HG02571 (cell line): ENCODE data around the gene RNF145.
"Not testable (repeated sequence)": the region's sequence is repeated elsewhere in the genome, so short reads cannot be mapped to it uniquely, and the experiment has no call there.

ENCODE experiments used
- ATAC-seq: cut with Tn5 transposase; IDR thresholded peaks from one replicate; pipeline ENCODE4 v1.9.1; 2021; ENCODE audit warnings: mild to moderate bottlenecking, moderate library complexity; ENCODE audit not compliant: unreplicated experiment

RNF145 gene

DNA sequence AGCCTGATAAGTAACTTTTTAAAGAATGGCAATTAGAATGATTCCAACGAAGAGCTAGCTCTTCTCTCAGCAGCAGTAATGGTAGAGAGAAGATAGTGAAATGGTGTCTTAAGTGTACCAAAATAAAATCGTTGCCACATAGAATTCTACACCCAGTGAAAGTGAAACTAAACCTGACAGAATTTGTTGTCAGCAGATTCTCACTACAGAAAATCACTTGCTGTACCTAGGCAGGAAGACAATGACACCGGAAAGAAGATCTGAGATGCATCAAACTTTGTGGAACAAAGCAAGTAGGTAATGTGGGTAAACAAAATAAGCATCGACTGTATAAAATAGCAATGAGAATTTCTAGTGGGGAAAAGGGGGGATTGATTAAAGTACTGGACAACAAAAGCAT, 88.9 kb downstream of the RNF145 start:
- no peak for ATAC-seq

DNA sequence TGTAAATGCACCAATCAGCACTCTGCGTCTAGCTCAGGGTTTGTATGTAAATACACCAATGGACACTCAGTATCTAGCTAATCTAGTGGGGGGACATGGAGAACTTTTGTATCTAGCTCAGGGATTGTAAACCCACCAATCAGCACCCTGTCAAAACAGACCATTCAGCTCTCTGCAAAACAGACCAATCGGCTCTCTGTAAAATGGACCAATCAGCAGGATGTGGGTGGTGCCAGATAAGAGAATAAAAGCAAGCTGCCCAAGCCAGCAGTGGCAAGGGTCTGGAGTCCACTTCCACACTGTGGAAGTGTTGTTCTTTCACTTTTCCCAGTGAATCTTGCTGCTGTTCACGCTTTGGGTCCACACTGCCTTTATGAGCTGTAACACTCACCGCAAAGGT, 89.5 kb downstream of the RNF145 start:
- ATAC-seq, result not testable (repeated sequence)

DNA sequence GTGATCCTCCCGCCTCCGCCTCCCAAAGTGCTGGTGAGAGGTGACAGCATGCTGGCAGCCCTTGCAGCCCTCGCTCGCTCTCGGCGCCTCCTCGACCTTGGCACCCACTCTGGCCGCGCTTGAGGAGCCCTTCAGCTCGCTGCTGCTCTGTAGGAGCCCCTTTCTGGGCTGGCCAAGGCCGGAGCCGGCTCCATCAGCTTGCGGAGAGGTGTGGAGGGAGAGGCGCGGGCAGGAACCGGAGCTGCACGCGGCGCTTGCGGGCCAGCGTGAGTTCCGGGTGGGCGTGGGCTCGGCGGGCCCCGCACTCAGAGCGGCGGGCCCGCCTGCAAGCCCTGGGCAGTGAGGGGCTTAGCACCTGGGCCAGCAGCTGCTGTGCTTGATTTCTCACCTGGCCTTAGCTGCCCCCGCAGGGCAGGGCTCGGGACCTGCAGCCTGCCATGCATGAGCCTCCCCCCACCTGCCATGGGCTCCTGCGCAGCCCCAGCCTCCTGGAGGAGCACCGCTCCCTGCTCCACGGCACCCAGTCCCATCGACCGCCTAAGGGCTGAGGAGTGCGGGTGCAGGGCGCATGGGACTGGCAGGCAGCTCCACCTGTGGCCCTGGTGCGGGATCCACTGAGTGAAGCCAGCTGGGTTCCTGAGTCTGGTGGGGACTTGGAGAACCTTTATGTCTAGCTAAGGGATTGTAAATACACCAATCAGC, 90.2 kb downstream of the RNF145 start:
- not testable (repeated sequence) for ATAC-seq

DNA sequence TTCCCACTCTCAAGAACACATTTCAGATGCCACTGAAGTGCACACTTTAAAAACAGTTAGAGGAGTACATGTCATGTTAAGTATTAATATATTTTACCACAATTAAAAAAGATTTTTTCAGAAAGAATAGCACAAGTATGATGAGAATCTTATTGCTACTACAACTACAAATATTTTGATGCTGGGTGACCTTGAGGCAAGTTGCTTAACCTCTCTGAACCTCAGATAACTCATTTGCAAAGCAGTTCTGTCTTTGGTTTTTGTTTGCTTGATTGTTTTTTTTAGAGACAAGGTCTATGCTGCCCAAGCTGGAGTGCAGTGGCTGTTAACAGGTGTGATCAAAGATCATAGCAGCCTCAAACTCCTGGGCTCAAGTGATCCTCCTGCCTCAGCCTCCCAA, 95.9 kb downstream of the RNF145 start:
- no peak for ATAC-seq

DNA sequence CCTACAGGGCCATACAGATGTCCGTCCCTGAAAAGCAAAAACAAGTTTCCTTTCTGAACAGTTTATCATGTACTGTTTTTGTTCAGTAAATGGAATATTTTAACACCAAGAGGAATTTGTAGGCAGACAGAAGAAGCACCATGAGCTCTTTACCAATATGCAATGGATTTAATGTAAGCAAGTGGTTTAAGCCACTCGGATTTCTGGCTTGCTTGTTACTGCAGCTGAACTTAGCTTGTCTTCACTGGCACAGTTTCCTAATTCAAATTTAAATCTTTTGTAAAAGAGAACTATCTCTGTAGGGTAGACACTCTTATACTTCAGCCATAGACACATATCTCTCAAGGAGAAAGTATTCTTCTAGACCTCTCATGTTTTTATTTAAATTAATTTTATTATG, 96.9 kb downstream of the RNF145 start:
- ATAC-seq, result no peak
